Endothelial cell of umbilical vein (primary cell): ENCODE results near the gene PRICKLE3.

Source experiments
- EZH2 ChIP-seq: IDR thresholded peaks from 2 replicates; pipeline ENCODE4 v1.6.1; 2012; ENCODE audit warnings: borderline replicate concordance, low read depth, mild to moderate bottlenecking, moderate library complexity, low read length, inconsistent platforms; ENCODE audit not compliant: severe bottlenecking
- MYC ChIP-seq: IDR thresholded peaks from one replicate; pipeline ENCODE4 v1.6.1; 2011; ENCODE audit warnings: mild to moderate bottlenecking, low read depth, low read length
- POLR2A ChIP-seq: IDR thresholded peaks from 2 replicates; pipeline ENCODE4 v1.6.1; 2012; ENCODE audit warnings: low read depth, mild to moderate bottlenecking, control low read depth, low read length
- POLR2AphosphoS5 ChIP-seq: IDR thresholded peaks from 2 replicates; pipeline ENCODE4 v1.6.1; 2012; ENCODE audit warnings: low read depth, mild to moderate bottlenecking, control low read depth, low read length, moderate library complexity; ENCODE audit not compliant: insufficient read depth
- TF ChIP-seq, protein P1 (sequence below), 2 donors: IDR thresholded peaks; 1 replicate in 1 of 2; 2 replicates in 1 of 2; pipeline ENCODE4 v1.5.1; 2011; ENCODE audit warnings: low read length in 2 of 2, mild to moderate bottlenecking in 2 of 2, moderate library complexity in 2 of 2, control low read depth in 1 of 2, inconsistent platforms in 1 of 2, low read depth in 1 of 2; ENCODE audit not compliant: insufficient read depth in 1 of 2; ENCODE audit errors: extremely low read depth in 1 of 2

DNA sequence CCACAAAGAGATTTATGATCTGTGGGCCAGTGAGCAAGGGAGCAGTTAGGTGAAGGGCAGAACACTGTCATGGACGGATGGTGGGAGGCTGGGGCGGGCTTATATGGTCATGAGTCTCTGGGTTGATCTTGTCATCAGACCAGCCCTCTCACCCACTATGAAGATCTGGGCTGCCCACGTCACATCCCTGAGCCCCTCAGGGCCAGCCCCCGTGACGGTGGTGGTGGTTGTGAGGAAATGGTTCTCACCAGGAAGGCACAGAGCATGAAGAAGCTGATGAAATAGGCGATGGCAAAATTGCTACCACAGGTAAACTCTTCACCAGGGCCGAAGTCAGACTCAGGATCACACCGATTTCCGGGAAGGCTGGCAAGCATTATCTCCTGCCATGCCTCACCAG lies 24.9 kb upstream of the PRICKLE3 start:
- TF ChIP-seq, protein P1, sequence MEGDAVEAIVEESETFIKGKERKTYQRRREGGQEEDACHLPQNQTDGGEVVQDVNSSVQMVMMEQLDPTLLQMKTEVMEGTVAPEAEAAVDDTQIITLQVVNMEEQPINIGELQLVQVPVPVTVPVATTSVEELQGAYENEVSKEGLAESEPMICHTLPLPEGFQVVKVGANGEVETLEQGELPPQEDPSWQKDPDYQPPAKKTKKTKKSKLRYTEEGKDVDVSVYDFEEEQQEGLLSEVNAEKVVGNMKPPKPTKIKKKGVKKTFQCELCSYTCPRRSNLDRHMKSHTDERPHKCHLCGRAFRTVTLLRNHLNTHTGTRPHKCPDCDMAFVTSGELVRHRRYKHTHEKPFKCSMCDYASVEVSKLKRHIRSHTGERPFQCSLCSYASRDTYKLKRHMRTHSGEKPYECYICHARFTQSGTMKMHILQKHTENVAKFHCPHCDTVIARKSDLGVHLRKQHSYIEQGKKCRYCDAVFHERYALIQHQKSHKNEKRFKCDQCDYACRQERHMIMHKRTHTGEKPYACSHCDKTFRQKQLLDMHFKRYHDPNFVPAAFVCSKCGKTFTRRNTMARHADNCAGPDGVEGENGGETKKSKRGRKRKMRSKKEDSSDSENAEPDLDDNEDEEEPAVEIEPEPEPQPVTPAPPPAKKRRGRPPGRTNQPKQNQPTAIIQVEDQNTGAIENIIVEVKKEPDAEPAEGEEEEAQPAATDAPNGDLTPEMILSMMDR (IDR thresholded peaks at IDR 0.05; ENCODE audit: extremely low read depth in 1 of 2, insufficient read depth in 1 of 2, low read depth in 1 of 2, low read length in 2 of 2): no peak
- no peak for TF ChIP-seq EZH2
- no peak for TF ChIP-seq POLR2AphosphoS5
- TF ChIP-seq POLR2A: no peak
- no peak for TF ChIP-seq MYC
